ENCODE results near the gene RTP5. TPM values are rescaled to one million over a fixed set of nuclear protein-coding genes. Genes with fewer than 3 reads are reported as not detected.

RTP5 gene
- total RNA-seq, 1 donor from 2014 or later: not detected

GRCh38 chr2:241865416-241865956, 4.0 kb upstream of the RTP5 start:
- H3K27ac Mint-ChIP-seq (ENCODE audit: unreplicated experiment): no peak overlapping the region
- FAIRE-seq (peak; percentile 81), DNase-seq (ENCODE audit: low read depth) (no peak)
- H4K20me1 ChIP-seq (ENCODE audit: insufficient read depth, low read length): peaks cover 20% of the 10 kb centered on the region
- TF ChIP-seq CTCF (IDR thresholded peaks at IDR 0.05; ENCODE audit: insufficient read depth, low read depth, low read length) (no peak), EZH2 (IDR thresholded peaks at IDR 0.05; ENCODE audit: insufficient read depth, low read length) (no peak)
- H2AFZ ChIP-seq (ENCODE audit: low read depth, low read length): no peak overlapping the region
- no peak overlapping the region for H3K4me3 ChIP-seq (ENCODE audit: insufficient read depth, low read depth, low read length)
- H3K4me2 ChIP-seq (ENCODE audit: low read length): no peak overlapping the region
- H3K4me1 Mint-ChIP-seq (ENCODE audit: low read depth, unreplicated experiment): no peaks in the 10 kb centered on the region
- H3K27me3 Mint-ChIP-seq (ENCODE audit: low read depth, unreplicated experiment): peaks cover 10% of the 10 kb centered on the region
- no peak overlapping the region for H3K27ac ChIP-seq (ENCODE audit: low read depth, low read length)
- no peaks in the 10 kb centered on the region for H3K36me3 Mint-ChIP-seq (ENCODE audit: low read depth, unreplicated experiment)
- no peaks in the 10 kb centered on the region for H3K4me1 ChIP-seq (ENCODE audit: insufficient read depth, low read length)
- H3K4me3 Mint-ChIP-seq (ENCODE audit: unreplicated experiment): no peak overlapping the region
- no peaks in the 10 kb centered on the region for H3K9me3 Mint-ChIP-seq (ENCODE audit: unreplicated experiment)
- H3K79me2 ChIP-seq (ENCODE audit: insufficient read depth, low read length): no peaks in the 10 kb centered on the region
- no peak overlapping the region for H3K9ac ChIP-seq (ENCODE audit: low read length)
- H3K9me3 ChIP-seq (ENCODE audit: insufficient read depth, low read depth, low read length): peaks cover 15% of the 10 kb centered on the region
- H3K36me3 ChIP-seq (ENCODE audit: insufficient read depth, low read length): no peaks in the 10 kb centered on the region
- peaks cover 37% of the 10 kb centered on the region for H3K27me3 ChIP-seq (ENCODE audit: insufficient read depth, low read length)

- Histone ChIP-seq H4K20me1 (ENCODE audit: insufficient read depth, low read length) (peaks cover 20% of the 10 kb centered on the region), H2AFZ (ENCODE audit: low read depth, low read length) (no peak overlapping the region), H3K9me3 (ENCODE audit: insufficient read depth, low read depth, low read length) (peaks cover 15% of the 10 kb centered on the region), H3K36me3 (ENCODE audit: insufficient read depth, low read length) (no peaks in the 10 kb centered on the region), H3K9ac (ENCODE audit: low read length) (no peak overlapping the region), H3K4me3 (ENCODE audit: insufficient read depth, low read depth, low read length) (no peak overlapping the region), H3K27me3 (ENCODE audit: insufficient read depth, low read length) (peaks cover 37% of the 10 kb centered on the region), H3K4me1 (ENCODE audit: insufficient read depth, low read length) (no peaks in the 10 kb centered on the region), H3K4me2 (ENCODE audit: low read length) (no peak overlapping the region), H3K79me2 (ENCODE audit: insufficient read depth, low read length) (no peaks in the 10 kb centered on the region), H3K27ac (ENCODE audit: low read depth, low read length) (no peak overlapping the region)
- peaks cover 14% of the 10 kb centered on the region for H3K27me3 Mint-ChIP-seq (ENCODE audit: low read depth, unreplicated experiment)
- DNase-seq (ENCODE audit: low read depth): no peak
- no peak for TF ChIP-seq CTCF (IDR thresholded peaks at IDR 0.05; ENCODE audit: insufficient read depth, low read depth, low read length)
- peak; percentile 23 for TF ChIP-seq EZH2 (IDR thresholded peaks at IDR 0.05; ENCODE audit: insufficient read depth, low read length)
- no peaks in the 10 kb centered on the region for H3K4me1 Mint-ChIP-seq (ENCODE audit: low read depth, unreplicated experiment)
- H3K4me3 Mint-ChIP-seq (ENCODE audit: unreplicated experiment): no peak overlapping the region
- H3K27ac Mint-ChIP-seq (ENCODE audit: unreplicated experiment): no peak overlapping the region
- no peak for FAIRE-seq
- H3K36me3 Mint-ChIP-seq (ENCODE audit: low read depth, unreplicated experiment): no peaks in the 10 kb centered on the region
- H3K9me3 Mint-ChIP-seq (ENCODE audit: unreplicated experiment): no peaks in the 10 kb centered on the region
Observed at GRCh38 chr2:241865957-241866789, 3.4 kb upstream of the RTP5 start.
